Testis (tissue), 2 donors: ENCODE measurements around the gene HAPLN2.

Experiments used
- POLR2A ChIP-seq: fragments of 450-650 bp; IDR thresholded peaks from one replicate; pipeline ENCODE4 v1.6.1; 2017; ENCODE audit warnings: antibody characterized with exemption, mild to moderate bottlenecking, moderate library complexity
- TF ChIP-seq, protein P1 (sequence below), 3 experiments: fragments of 450-650 bp in 2 of 3; fragments of 200-600 bp in 1 of 3; sonication (generic) in 1 of 3; IDR thresholded peaks; one replicate each; pipeline ENCODE4 v1.5.1; 2016 to 2019; ENCODE audit warnings: antibody characterized with exemption in 3 of 3, mild to moderate bottlenecking in 2 of 3, moderate library complexity in 1 of 3

DNA sequence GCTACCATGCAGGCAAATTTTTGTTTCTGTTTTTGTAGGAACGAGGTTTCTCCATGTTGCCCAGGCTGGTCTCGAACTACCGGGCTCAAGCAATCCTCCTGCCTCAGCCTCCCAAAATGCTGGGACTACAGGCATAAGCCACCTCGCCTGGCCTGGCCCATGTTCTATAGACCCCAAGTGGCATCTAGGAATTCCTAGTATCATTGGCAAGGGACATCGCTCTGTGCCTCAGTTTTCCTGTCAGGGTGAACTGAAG, 43.5 kb downstream of the HAPLN2 start:
- TF ChIP-seq, protein P1, sequence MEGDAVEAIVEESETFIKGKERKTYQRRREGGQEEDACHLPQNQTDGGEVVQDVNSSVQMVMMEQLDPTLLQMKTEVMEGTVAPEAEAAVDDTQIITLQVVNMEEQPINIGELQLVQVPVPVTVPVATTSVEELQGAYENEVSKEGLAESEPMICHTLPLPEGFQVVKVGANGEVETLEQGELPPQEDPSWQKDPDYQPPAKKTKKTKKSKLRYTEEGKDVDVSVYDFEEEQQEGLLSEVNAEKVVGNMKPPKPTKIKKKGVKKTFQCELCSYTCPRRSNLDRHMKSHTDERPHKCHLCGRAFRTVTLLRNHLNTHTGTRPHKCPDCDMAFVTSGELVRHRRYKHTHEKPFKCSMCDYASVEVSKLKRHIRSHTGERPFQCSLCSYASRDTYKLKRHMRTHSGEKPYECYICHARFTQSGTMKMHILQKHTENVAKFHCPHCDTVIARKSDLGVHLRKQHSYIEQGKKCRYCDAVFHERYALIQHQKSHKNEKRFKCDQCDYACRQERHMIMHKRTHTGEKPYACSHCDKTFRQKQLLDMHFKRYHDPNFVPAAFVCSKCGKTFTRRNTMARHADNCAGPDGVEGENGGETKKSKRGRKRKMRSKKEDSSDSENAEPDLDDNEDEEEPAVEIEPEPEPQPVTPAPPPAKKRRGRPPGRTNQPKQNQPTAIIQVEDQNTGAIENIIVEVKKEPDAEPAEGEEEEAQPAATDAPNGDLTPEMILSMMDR (IDR thresholded peaks at IDR 0.05), result no peak
- TF ChIP-seq POLR2A, result no peak
